BE2C (cell line): ENCODE results near the gene WWOX.

Experiments used
- DNase-seq: peaks from one replicate; pipeline ENCODE4 v3.0.0-alpha.2; 2020
- H3K27me3 ChIP-seq: fragments of 250-450 bp; sonication (Bioruptor Pico); 2 replicates; pipeline ENCODE4 v1.5.1; 2020; ENCODE audit warnings: mild to moderate bottlenecking
- H3K36me3 ChIP-seq: fragments of 250-450 bp; sonication (Bioruptor Pico); 2 replicates; pipeline ENCODE4 v1.5.1; 2020; ENCODE audit warnings: mild to moderate bottlenecking
- H3K4me1 ChIP-seq: fragments of 250-450 bp; sonication (Bioruptor Pico); 2 replicates; pipeline ENCODE4 v1.5.1; 2020
- H3K4me3 ChIP-seq: 2 replicates; pipeline ENCODE4 v1.5.1; 2011; ENCODE audit warnings: low read depth, low read length
- H3K9me3 ChIP-seq: fragments of 250-450 bp; sonication (Bioruptor Pico); 2 replicates; pipeline ENCODE4 v1.5.1; 2020
- TF ChIP-seq, protein P1 (sequence below): IDR thresholded peaks from 2 replicates; pipeline ENCODE4 v1.5.1; 2012; ENCODE audit warnings: mild to moderate bottlenecking, low read depth, low read length

WWOX gene

DNA sequence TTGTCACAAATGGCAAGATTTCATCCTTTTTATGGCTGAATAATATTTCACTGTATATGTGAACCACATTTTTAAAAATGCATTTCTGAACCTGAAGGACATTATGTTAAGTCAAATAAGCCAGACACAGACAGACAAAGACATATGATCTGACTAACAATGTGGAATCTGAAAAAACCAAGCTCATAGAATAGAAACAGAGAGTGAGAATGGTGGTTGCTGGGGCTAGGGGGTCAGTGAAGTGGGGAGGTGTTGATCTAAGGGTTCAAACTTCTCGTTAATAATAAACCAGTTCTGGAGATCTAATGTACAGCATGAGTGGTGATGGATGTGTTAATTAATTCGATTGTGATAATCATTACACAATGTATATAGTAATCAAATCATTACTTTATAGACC is 475.1 kb downstream of the WWOX start:
- DNase-seq, result no peak
- H3K4me1 ChIP-seq, result no peaks in the 10 kb centered on the region
- TF ChIP-seq, protein P1, sequence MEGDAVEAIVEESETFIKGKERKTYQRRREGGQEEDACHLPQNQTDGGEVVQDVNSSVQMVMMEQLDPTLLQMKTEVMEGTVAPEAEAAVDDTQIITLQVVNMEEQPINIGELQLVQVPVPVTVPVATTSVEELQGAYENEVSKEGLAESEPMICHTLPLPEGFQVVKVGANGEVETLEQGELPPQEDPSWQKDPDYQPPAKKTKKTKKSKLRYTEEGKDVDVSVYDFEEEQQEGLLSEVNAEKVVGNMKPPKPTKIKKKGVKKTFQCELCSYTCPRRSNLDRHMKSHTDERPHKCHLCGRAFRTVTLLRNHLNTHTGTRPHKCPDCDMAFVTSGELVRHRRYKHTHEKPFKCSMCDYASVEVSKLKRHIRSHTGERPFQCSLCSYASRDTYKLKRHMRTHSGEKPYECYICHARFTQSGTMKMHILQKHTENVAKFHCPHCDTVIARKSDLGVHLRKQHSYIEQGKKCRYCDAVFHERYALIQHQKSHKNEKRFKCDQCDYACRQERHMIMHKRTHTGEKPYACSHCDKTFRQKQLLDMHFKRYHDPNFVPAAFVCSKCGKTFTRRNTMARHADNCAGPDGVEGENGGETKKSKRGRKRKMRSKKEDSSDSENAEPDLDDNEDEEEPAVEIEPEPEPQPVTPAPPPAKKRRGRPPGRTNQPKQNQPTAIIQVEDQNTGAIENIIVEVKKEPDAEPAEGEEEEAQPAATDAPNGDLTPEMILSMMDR, result no peak

DNA sequence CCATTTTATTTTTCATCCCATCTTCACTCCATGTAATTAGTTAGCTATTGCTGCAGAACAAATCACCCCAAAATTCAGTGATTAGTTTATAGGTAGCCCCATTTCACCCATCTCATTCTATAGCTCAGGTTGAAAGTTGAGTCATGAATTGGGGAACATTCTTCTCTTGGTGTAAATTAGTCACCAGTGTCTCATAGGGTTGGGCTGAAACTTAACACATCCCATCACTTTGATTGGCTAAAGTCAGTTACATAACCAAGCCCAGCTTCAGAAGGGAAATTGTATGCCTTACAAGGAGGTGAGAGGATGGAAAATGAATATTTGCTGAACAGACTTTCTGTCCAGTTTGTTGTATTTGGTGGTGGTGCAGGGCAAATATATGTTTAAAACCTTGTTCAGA is 477.5 kb downstream of the WWOX start:
- H3K4me3 ChIP-seq, result no peak overlapping the region
- no peaks in the 10 kb centered on the region for H3K4me1 ChIP-seq
- no peaks in the 10 kb centered on the region for H3K27me3 ChIP-seq
- DNase-seq, result no peak
- H3K9me3 ChIP-seq, result no peaks in the 10 kb centered on the region
- TF ChIP-seq, protein P1, result no peak
- no peaks in the 10 kb centered on the region for H3K36me3 ChIP-seq

More for the DNA sequence above, 475.1 kb downstream of the WWOX start:
- H3K9me3 ChIP-seq, result no peaks in the 10 kb centered on the region
- no peaks in the 10 kb centered on the region for H3K27me3 ChIP-seq
- H3K36me3 ChIP-seq, result no peaks in the 10 kb centered on the region
- H3K4me3 ChIP-seq, result no peak overlapping the region

DNA sequence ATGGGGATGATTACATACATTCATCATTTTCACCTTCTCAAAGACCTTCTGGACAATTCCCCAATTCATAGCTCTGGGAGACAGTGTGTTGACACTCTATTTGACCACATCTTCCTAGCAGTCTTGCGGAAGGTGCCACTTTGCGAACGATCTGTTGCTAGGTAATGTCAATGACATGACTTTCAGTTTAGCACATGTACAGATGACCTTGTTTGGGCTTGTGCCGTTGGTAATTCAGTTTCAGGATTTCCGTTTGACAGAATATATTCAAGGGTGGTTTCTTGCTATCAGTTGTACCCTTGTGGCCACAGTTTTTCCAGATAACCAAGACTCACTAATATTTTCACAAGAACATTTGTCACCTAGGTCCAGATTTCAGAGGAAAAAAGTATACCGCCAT is 478.2 kb downstream of the WWOX start:
- H3K9me3 ChIP-seq, result no peaks in the 10 kb centered on the region
- H3K4me1 ChIP-seq, result no peaks in the 10 kb centered on the region
- DNase-seq, result no peak
- H3K4me3 ChIP-seq, result no peak overlapping the region
- no peaks in the 10 kb centered on the region for H3K36me3 ChIP-seq
- no peaks in the 10 kb centered on the region for H3K27me3 ChIP-seq
- TF ChIP-seq, protein P1, result no peak

DNA sequence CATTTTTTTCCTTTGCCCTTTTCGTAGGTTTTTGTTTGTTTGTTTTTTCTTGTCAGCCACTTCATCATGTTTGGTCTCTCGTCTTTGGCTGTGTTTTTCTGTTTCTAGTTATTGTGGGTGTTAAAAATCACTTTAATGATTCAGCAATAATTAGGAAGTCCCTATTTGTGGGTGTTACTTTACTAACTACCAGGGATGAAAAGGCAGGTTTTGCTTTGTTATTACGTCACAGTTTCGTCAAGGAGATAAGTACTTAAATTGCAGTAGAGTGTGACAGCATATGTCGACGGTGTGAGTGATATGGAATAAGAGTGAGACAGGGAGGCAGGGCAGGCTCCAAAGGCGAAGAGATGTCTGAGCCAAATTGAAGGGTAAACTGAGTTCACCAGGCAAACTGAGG is 479.6 kb downstream of the WWOX start:
- Histone ChIP-seq H3K27me3 (no peaks in the 10 kb centered on the region), H3K4me3 (no peak overlapping the region), H3K36me3 (no peaks in the 10 kb centered on the region), H3K4me1 (no peaks in the 10 kb centered on the region), H3K9me3 (no peaks in the 10 kb centered on the region)
- TF ChIP-seq, protein P1, result no peak
- no peak for DNase-seq

DNA sequence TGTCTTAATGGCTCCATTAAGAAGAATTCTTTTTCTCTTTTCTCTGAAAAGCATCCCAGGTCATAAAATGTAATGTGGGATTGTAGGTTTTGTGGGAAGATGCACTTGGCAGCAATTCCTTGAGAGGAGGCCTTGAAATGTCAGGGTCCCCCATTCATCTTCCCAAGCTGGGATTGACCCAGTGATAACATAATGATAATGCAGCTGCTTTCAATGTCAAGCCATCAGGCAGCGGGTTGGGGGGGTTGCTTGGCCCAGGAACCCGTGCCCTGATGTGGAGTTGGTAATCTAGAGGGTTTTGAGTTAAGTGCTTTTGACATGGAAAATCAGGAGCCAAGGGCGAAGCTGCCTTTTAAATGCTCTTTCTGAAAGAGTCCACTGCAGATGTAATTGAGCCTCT is 484.0 kb downstream of the WWOX start:
- Histone ChIP-seq H3K9me3 (no peaks in the 10 kb centered on the region; the same call in 1 of the 2 replicates), H3K4me1 (no peaks in the 10 kb centered on the region), H3K27me3 (no peaks in the 10 kb centered on the region), H3K4me3 (no peak overlapping the region), H3K36me3 (no peaks in the 10 kb centered on the region)
- DNase-seq, result no peak
- TF ChIP-seq, protein P1, result no peak

DNA sequence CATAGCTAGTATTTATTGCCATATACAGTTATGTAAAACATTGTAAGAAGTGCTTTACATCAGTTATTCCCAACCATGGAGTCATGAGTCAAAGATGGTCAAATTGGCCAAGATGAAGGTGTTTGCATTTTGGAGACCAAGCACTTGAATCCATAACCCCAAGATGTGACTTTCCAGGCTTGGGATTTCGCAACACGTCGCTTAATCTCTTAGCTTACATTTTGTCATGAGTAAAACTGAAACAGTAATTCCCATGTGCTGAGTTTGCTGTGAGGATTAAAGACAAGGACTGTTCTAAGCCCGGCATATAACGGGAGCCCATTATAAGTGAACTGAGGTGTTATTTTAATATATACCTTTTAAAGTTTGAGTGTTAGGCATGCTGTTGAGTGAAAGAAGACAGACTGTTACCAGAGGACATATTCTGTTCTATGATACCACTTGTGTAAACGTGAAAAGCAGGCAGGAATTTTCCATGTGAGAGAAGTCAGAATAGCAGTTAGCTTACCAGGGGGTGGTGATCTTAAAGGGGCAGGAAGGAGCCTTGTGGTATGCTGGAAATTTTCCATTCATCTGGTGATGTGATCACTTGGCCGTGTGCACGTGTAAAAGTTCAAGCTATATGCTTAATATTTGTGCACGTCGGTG is 484.9 kb downstream of the WWOX start:
- Histone ChIP-seq H3K4me1 (no peaks in the 10 kb centered on the region), H3K27me3 (no peaks in the 10 kb centered on the region), H3K36me3 (no peaks in the 10 kb centered on the region), H3K4me3 (no peak overlapping the region), H3K9me3 (no peaks in the 10 kb centered on the region; the same call in 1 of the 2 replicates)
- DNase-seq, result no peak
- TF ChIP-seq, protein P1, result no peak
